Endothelial cell of umbilical vein (primary cell): ENCODE results near the gene MPZ. TPM values are rescaled to one million over a fixed set of nuclear protein-coding genes. Genes with fewer than 3 reads are reported as not detected.

Source experiments
- BruUV-seq: library from RNA; stranded (reverse); fragments of 400-500 nt; replicated peaks from 2 replicates; lab custom pipeline; 2021; lab: Mats Ljungman, UMichigan
- CTCF ChIA-PET: fragments of 300-600, 350-600 bp; sonication (Branson Sonifier 250); formaldehyde crosslinking; loops from one replicate; lab custom pipeline; 2021; ENCODE audit warnings: antibody characterized with exemption, inconsistent platforms; lab: Charles Lee
- POLR2A ChIA-PET: fragments of 300-600, 350-600 bp; sonication (Branson Sonifier 250); formaldehyde crosslinking; loops from one replicate; lab custom pipeline; 2021; ENCODE audit warnings: antibody characterized with exemption, inconsistent platforms; lab: Charles Lee
- DNase-seq: peaks from one replicate; pipeline ENCODE4 v3.0.0-alpha.2; 2011; ENCODE audit warnings: low read depth, low spot score
- FAIRE-seq: peaks from 2 replicates; lab custom pipeline; 2011; peaks lifted over from hg19 to GRCh38; lab: Jason Lieb, UNC
- H2AFZ ChIP-seq: 2 replicates; pipeline ENCODE4 v1.6.0; 2012; ENCODE audit warnings: low read depth, low read length, control low read depth, inconsistent platforms
- H3K27ac ChIP-seq: 2 replicates; pipeline ENCODE4 v1.5.1; 2011; ENCODE audit warnings: low read depth, mild to moderate bottlenecking, control low read depth, low read length, moderate library complexity; ENCODE audit not compliant: insufficient read depth
- H3K27me3 ChIP-seq, 2 experiments: 2 replicates each; pipeline versions ENCODE4 v1.6.0 to v1.6.1; 2011; ENCODE audit warnings: low read length in 2 of 2, mixed read lengths in 1 of 2; ENCODE audit not compliant: control insufficient read depth in 2 of 2, insufficient read depth in 2 of 2
- H3K36me3 ChIP-seq, 2 experiments: 2 replicates in 1 of 2; 3 replicates in 1 of 2; pipeline ENCODE4 v1.5.1; 2011; ENCODE audit warnings: low read length in 2 of 2, mild to moderate bottlenecking in 1 of 2, moderate library complexity in 1 of 2; ENCODE audit not compliant: control insufficient read depth in 2 of 2, insufficient read depth in 2 of 2; ENCODE audit errors: extremely low read depth in 1 of 2
- H3K4me1 ChIP-seq: 3 replicates; pipeline ENCODE4 v1.5.1; 2011; ENCODE audit warnings: mild to moderate bottlenecking, low read length; ENCODE audit not compliant: control insufficient read depth, insufficient read depth; ENCODE audit errors: extremely low read depth
- H3K4me2 ChIP-seq: 2 replicates; pipeline ENCODE4 v1.6.1; 2011; ENCODE audit warnings: low read length, control low read depth, mixed read lengths; ENCODE audit not compliant: insufficient read depth
- H3K4me3 ChIP-seq, 3 experiments: fragments of 200-600 bp in 1 of 3; sonication (generic), shearing (Covaris generic) in 1 of 3; replicated peaks in 1 of 3; 2 replicates each; pipeline ENCODE4 v1.5.1; 2011 to 2016; ENCODE audit warnings: control low read depth in 3 of 3, low read length in 3 of 3, mild to moderate bottlenecking in 2 of 3, inconsistent platforms in 1 of 3, low read depth in 1 of 3, moderate library complexity in 1 of 3; ENCODE audit not compliant: insufficient read depth in 1 of 3
- H3K79me2 ChIP-seq: 2 replicates; pipeline ENCODE4 v1.6.0; 2012; ENCODE audit warnings: low read length, inconsistent platforms; ENCODE audit not compliant: control insufficient read depth, insufficient read depth
- H3K9ac ChIP-seq: replicated peaks from 2 replicates; pipeline ENCODE3; 2011; ENCODE audit warnings: low read length, control low read depth; ENCODE audit not compliant: insufficient read depth; ENCODE audit errors: extremely low read depth
- H3K9me1 ChIP-seq: replicated peaks from 3 replicates; pipeline ENCODE4 v1.6.0; 2011; ENCODE audit warnings: mild to moderate bottlenecking, low read length; ENCODE audit not compliant: control insufficient read depth, insufficient read depth; ENCODE audit errors: extremely low read depth
- H3K9me3 ChIP-seq: replicated peaks from 2 replicates; pipeline ENCODE4 v1.5.1; 2012; ENCODE audit warnings: low read length, inconsistent platforms; ENCODE audit not compliant: control insufficient read depth, insufficient read depth
- H4K20me1 ChIP-seq: replicated peaks from 2 replicates; pipeline ENCODE3; 2011; ENCODE audit warnings: mild to moderate bottlenecking, low read length; ENCODE audit not compliant: control insufficient read depth, insufficient read depth; ENCODE audit errors: extremely low read depth
- CTCF ChIP-seq, 2 donors: IDR thresholded peaks; 1 replicate in 1 of 2; 2 replicates in 1 of 2; pipeline ENCODE4 v1.5.1; 2011; ENCODE audit warnings: low read length in 2 of 2, mild to moderate bottlenecking in 2 of 2, moderate library complexity in 2 of 2, control low read depth in 1 of 2, inconsistent platforms in 1 of 2, low read depth in 1 of 2; ENCODE audit not compliant: insufficient read depth in 1 of 2; ENCODE audit errors: extremely low read depth in 1 of 2
- EZH2 ChIP-seq: IDR thresholded peaks from 2 replicates; pipeline ENCODE4 v1.6.1; 2012; ENCODE audit warnings: borderline replicate concordance, low read depth, mild to moderate bottlenecking, moderate library complexity, low read length, inconsistent platforms; ENCODE audit not compliant: severe bottlenecking
- FOS ChIP-seq: IDR thresholded peaks from 2 replicates; pipeline ENCODE4 v1.6.1; 2011; ENCODE audit warnings: mild to moderate bottlenecking, low read length, moderate library complexity, borderline replicate concordance; ENCODE audit not compliant: insufficient read depth
- GATA2 ChIP-seq: IDR thresholded peaks from 2 replicates; pipeline ENCODE4 v1.7.0; 2011; ENCODE audit warnings: low read depth, mild to moderate bottlenecking, moderate library complexity, mixed read lengths, low read length; ENCODE audit not compliant: insufficient read length, insufficient read depth
- JUN ChIP-seq: IDR thresholded peaks from 2 replicates; pipeline ENCODE4 v1.6.1; 2011; ENCODE audit warnings: borderline replicate concordance, low read depth; ENCODE audit not compliant: insufficient read length, insufficient read depth
- MYC ChIP-seq: IDR thresholded peaks from one replicate; pipeline ENCODE4 v1.6.1; 2011; ENCODE audit warnings: mild to moderate bottlenecking, low read depth, low read length
- POLR2A ChIP-seq: IDR thresholded peaks from 2 replicates; pipeline ENCODE4 v1.6.1; 2012; ENCODE audit warnings: low read depth, mild to moderate bottlenecking, control low read depth, low read length
- POLR2AphosphoS5 ChIP-seq: IDR thresholded peaks from 2 replicates; pipeline ENCODE4 v1.6.1; 2012; ENCODE audit warnings: low read depth, mild to moderate bottlenecking, control low read depth, low read length, moderate library complexity; ENCODE audit not compliant: insufficient read depth
- dilution Hi-C: fragments of 300-500 bp; cut with MboI; formaldehyde crosslinking; loops from one replicate; pipeline ENCODE4 v1.15.0; 2019; ENCODE audit warnings: low sequenced_read_pairs; ENCODE audit not compliant: extremely low pct_ligation_motif_present
- intact Hi-C: fragments of 100-400 bp; cut with micrococcal nuclease; formaldehyde crosslinking; loops from one replicate; pipeline ENCODE4 v1.10.0; 2022
- polyA plus RNA-seq, 4 experiments: library from polyadenylated mRNA; depleted of rRNA in 3 of 4; stranded (reverse) in 3 of 4; unstranded in 1 of 4; fragments of >200 nt; gene quantifications; 2 replicates each; pipeline versions ENCODE4 v1.2.1 to v1.2.3, GENCODE V29; 2011 to 2012; ENCODE audit warnings: missing spikeins in 1 of 4
- total RNA-seq: library from RNA; stranded (reverse); gene quantifications from 2 replicates; pipeline ENCODE4 v1.2.3, GENCODE V29; 2021
- TF ChIP-seq, protein P1 (sequence below): IDR thresholded peaks from 2 replicates; pipeline ENCODE4 v1.6.1; 2011; ENCODE audit not compliant: insufficient read depth, insufficient read length

Gene MPZ
- total and polyA plus RNA-seq, 2 donors (not counting 3 experiments of a cell fraction or from before 2014, with no cell fraction given), result 2.0 to 7.0 TPM

DNA sequence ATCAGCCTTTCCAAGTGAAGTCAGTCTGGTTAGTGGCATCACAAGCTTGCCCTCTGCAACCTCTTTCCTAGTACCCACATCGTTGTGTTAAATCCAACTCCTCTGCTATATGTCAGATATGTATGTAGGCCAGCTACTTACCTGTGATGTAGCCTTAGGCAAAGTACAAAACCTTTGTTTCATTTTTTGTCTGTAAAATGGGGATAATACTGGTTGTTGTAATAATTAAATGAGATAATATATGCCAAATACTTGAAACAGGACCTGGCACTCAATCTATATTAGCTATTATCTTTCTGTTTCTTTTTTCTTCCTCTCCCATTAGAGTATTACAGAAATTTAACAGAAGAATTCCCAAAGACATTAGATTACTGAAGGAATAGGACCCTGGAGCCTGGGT is 50.0 kb downstream of the MPZ start:
- dilution Hi-C loops, result no loop called here
- Histone ChIP-seq H3K9ac (no peak overlapping the region), H3K27me3 (peaks cover 31 to 39% of the 10 kb centered on the region in 2 experiments), H3K9me1 (no peaks in the 10 kb centered on the region), H4K20me1 (no peaks in the 10 kb centered on the region), H3K9me3 (no peaks in the 10 kb centered on the region), H2AFZ (no peak overlapping the region), H3K36me3 (no peaks in the 10 kb centered on the region), H3K27ac (no peak overlapping the region), H3K4me2 (no peak overlapping the region), H3K4me3 (no peak overlapping the region), H3K4me1 (peaks cover 3% of the 10 kb centered on the region), H3K79me2 (no peaks in the 10 kb centered on the region)
- TF ChIP-seq EZH2 (no peak), MYC (no peak), GATA2 (no peak), POLR2AphosphoS5 (no peak), CTCF (IDR thresholded peaks at IDR 0.05; ENCODE audit: extremely low read depth in 1 of 2, insufficient read depth in 1 of 2, low read depth in 1 of 2, low read length in 2 of 2) (no peak), JUN (no peak), FOS (no peak), POLR2A (no peak)
- TF ChIP-seq, protein P1, sequence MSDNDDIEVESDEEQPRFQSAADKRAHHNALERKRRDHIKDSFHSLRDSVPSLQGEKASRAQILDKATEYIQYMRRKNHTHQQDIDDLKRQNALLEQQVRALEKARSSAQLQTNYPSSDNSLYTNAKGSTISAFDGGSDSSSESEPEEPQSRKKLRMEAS, result no peak
- intact Hi-C loops, result no loop called here
- CTCF ChIA-PET, result no interaction called here
- POLR2A ChIA-PET, result no interaction called here
- no TSS peak for BruUV-seq
- FAIRE-seq (no peak), DNase-seq (no peak)
